Epithelial cell of proximal tubule (primary cell): Measurements from ENCODE around the gene PNMT. TPM values are rescaled to one million over a fixed set of nuclear protein-coding genes. Genes with fewer than 3 reads are reported as not detected.

Experiments
- DNase-seq: peaks from one replicate; pipeline ENCODE4 v3.0.0-alpha.2; 2011; ENCODE audit warnings: low read depth
- H3K4me3 ChIP-seq: 2 replicates; pipeline ENCODE4 v1.5.1; 2011; ENCODE audit warnings: low read depth, mild to moderate bottlenecking, low read length
- CTCF ChIP-seq: conservative IDR thresholded peaks from 2 replicates; pipeline ENCODE4 v1.5.1; 2012; ENCODE audit warnings: low read depth, mild to moderate bottlenecking, low read length
- total RNA-seq: library from RNA; depleted of rRNA; stranded (reverse); fragments of >200 nt; gene quantifications from 2 replicates; pipeline ENCODE4 v1.2.3, GENCODE V29; 2015

The PNMT gene
- not detected in 2 replicates for total RNA-seq

DNA sequence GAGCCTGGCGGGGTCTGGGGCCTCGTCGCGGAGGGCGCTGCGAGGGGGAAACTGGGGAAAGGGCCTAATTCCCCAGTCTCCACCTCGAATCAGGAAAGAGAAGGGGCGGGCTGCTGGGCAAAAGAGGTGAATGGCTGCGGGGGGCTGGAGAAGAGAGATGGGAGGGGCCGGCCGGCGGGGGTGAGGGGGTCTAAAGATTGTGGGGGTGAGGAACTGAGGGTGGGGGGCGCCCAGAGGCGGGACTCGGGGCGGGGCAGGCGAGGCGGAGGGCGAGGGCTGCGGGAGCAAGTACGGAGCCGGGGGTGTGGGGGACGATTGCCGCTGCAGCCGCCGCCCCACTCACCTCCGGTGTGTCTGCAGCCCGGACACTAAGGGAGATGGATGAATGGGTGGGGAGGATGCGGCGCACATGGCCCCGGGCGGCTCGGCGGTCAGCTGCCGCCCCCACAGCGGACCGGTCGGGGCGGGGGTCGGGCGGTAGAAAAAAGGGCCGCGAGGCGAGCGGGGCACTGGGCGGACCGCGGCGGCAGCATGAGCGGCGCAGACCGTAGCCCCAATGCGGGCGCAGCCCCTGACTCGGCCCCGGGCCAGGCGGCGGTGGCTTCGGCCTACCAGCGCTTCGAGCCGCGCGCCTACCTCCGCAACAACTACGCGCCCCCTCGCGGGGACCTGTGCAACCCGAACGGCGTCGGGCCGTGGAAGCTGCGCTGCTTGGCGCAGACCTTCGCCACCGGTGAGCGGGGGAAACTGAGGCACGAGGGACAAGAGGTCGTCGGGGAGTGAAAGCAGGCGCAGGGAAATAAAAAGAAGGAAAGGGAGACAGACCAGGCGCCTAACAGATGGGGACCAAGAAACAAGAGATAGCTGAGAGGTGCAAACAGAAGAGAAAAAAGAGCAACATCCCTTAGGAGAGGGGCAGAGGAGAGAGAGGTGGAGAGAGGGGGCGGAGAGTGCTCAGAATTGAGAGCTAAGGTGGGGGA, at the start of gene PNMT:
Gene PNMT, plus strand, starts transcription at position 509 of the 980 bp plus-strand sequence. Its CDS starts 23 bp downstream, at position 532.
- peak within 1 kb of the TSS; percentile 28 for H3K4me3 ChIP-seq
- no peak for DNase-seq
- TF ChIP-seq CTCF = peak; percentile 65

- DNase-seq = no peak
- no peak for TF ChIP-seq CTCF
- H3K4me3 ChIP-seq = peak overlapping the region; percentile 72
Measured at GRCh38 chr17:39618956-39619785, 49.1 kb upstream of the PNMT start.

DNA sequence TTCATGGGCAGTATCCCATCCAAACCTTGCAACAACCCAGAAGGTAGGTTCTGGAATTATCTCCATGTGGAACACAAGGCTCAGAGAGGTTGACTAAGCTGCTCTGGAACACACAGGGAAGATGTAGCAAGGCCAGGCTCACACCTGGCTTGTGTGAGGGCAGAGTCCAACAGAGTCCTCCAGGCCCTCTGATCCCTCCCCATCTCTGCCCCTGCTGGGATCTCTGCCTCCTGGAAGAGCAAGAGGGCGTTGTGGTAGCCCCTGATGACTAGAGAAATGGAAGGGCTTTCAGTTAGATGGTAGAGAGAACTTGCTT, 48.5 kb upstream of the PNMT start:
- no peak overlapping the region for H3K4me3 ChIP-seq
- DNase-seq = no peak
- TF ChIP-seq CTCF = no peak

- TF ChIP-seq CTCF = peak; percentile 100
- no peak for DNase-seq
- H3K4me3 ChIP-seq = no peak overlapping the region
Measured at GRCh38 chr17:39621523-39622379, 46.5 kb upstream of the PNMT start.

GRCh38 chr17:39622380-39623006, 45.8 kb upstream of the PNMT start:
- no peak for DNase-seq
- no peak for TF ChIP-seq CTCF
- H3K4me3 ChIP-seq = no peak overlapping the region

GRCh38 chr17:39623356-39623950, 44.8 kb upstream of the PNMT start:
- DNase-seq = no peak

More at GRCh38 chr17:39623356-39623950, 44.8 kb upstream of the PNMT start:
- no peak overlapping the region for H3K4me3 ChIP-seq
- peak; percentile 90 for TF ChIP-seq CTCF
